Neural cell (in vitro differentiated cells): ENCODE measurements around the gene MACROH2A2. TPM values are rescaled to one million over a fixed set of nuclear protein-coding genes. Genes with fewer than 3 reads are reported as not detected.
"Not testable (repeated sequence)": the region's sequence is repeated elsewhere in the genome, so short reads cannot be mapped to it uniquely, and the experiment has no call there.

Source experiments
- H2AFZ ChIP-seq: fragments of 200-600, 300-800 bp; sonication (generic), shearing (Covaris generic); 2 replicates; pipeline ENCODE4 v1.6.0; 2014; ENCODE audit warnings: low read depth, mild to moderate bottlenecking, antibody characterized with exemption, low read length, moderate library complexity
- H3F3A ChIP-seq: fragments of 200-600 bp; shearing (Covaris generic); 2 replicates; pipeline ENCODE4 v1.6.1; 2016; ENCODE audit warnings: mild to moderate bottlenecking, moderate library complexity, mixed read lengths, antibody characterized with exemption, low read length; ENCODE audit not compliant: insufficient read depth, poor library complexity, severe bottlenecking
- H3K27ac ChIP-seq: fragments of 200-600, 300-800 bp; sonication (generic), shearing (Covaris generic); 2 replicates; pipeline ENCODE4 v1.5.1; 2014; ENCODE audit warnings: mild to moderate bottlenecking, low read length, moderate library complexity
- H3K27me3 ChIP-seq: fragments of 300-800, 200-600 bp; sonication (generic), shearing (Covaris generic); 2 replicates; pipeline ENCODE4 v1.6.0; 2014; ENCODE audit warnings: mild to moderate bottlenecking, low read depth, low read length, moderate library complexity; ENCODE audit not compliant: insufficient read depth
- H3K36me3 ChIP-seq: fragments of 300-800, 200-600 bp; sonication (generic), shearing (Covaris generic); 2 replicates; pipeline ENCODE4 v1.5.1; 2014; ENCODE audit warnings: mild to moderate bottlenecking, antibody characterized with exemption, low read length, moderate library complexity; ENCODE audit not compliant: insufficient read depth
- H3K4me2 ChIP-seq: fragments of 300-800, 200-600 bp; sonication (generic), shearing (Covaris generic); 2 replicates; pipeline ENCODE4 v1.6.0; 2014; ENCODE audit warnings: mild to moderate bottlenecking, low read length
- H3K4me3 ChIP-seq: fragments of 300-800, 200-600 bp; sonication (generic), shearing (Covaris generic); 2 replicates; pipeline ENCODE4 v1.5.1; 2014; ENCODE audit warnings: mild to moderate bottlenecking, low read length, moderate library complexity
- H3K79me2 ChIP-seq: fragments of 200-600 bp; shearing (Covaris generic); replicated peaks from 2 replicates; pipeline ENCODE4 v1.6.0; 2014; ENCODE audit warnings: mild to moderate bottlenecking, low read length, moderate library complexity; ENCODE audit not compliant: insufficient read depth
- H3K9ac ChIP-seq: fragments of 300-800, 200-600 bp; sonication (generic), shearing (Covaris generic); 2 replicates; pipeline ENCODE4 v1.6.1; 2016; ENCODE audit warnings: mild to moderate bottlenecking, low read length, mixed read lengths
- H3K9me2 ChIP-seq: fragments of 200-600 bp; shearing (Covaris generic); 2 replicates; pipeline ENCODE4 v1.6.1; 2016; ENCODE audit warnings: mild to moderate bottlenecking, low read length, mixed read lengths; ENCODE audit not compliant: insufficient read depth
- H3K9me3 ChIP-seq: fragments of 200-600, 300-800 bp; sonication (generic), shearing (Covaris generic); 2 replicates; pipeline ENCODE4 v1.6.1; 2016; ENCODE audit warnings: mild to moderate bottlenecking, mixed run types, low read length, moderate library complexity, mixed read lengths
- H4K20me1 ChIP-seq: fragments of 200-600 bp; shearing (Covaris generic); 2 replicates; pipeline ENCODE4 v1.6.1; 2016; ENCODE audit warnings: mild to moderate bottlenecking, mixed run types; ENCODE audit not compliant: insufficient read depth
- CTCF ChIP-seq: fragments of 450-650 bp; IDR thresholded peaks from 2 replicates; pipeline ENCODE4 v1.5.1; 2014; ENCODE audit warnings: antibody characterized with exemption, mild to moderate bottlenecking, moderate library complexity; ENCODE audit not compliant: poor library complexity, severe bottlenecking
- EP300 ChIP-seq: fragments of 450-650 bp; conservative IDR thresholded peaks from 2 replicates; pipeline ENCODE4 v1.6.1; 2014; ENCODE audit warnings: antibody characterized with exemption, mild to moderate bottlenecking, moderate library complexity; ENCODE audit not compliant: poor library complexity, severe bottlenecking
- EZH2 ChIP-seq: fragments of 200-600, 300-800 bp; shearing (Covaris generic), sonication (generic); IDR thresholded peaks from 2 replicates; pipeline ENCODE4 v1.6.1; 2014; ENCODE audit warnings: antibody characterized with exemption, low read length, borderline replicate concordance, mild to moderate bottlenecking; ENCODE audit not compliant: insufficient read depth, poor library complexity, severe bottlenecking
- MXI1 ChIP-seq: fragments of 450-650 bp; conservative IDR thresholded peaks from 2 replicates; pipeline ENCODE4 v1.6.1; 2014; ENCODE audit warnings: antibody characterized with exemption, mild to moderate bottlenecking; ENCODE audit not compliant: poor library complexity, severe bottlenecking
- POLR2AphosphoS5 ChIP-seq: IDR thresholded peaks from 2 replicates; pipeline ENCODE4 v1.6.1; 2012
- RAD21 ChIP-seq: fragments of 450-650 bp; conservative IDR thresholded peaks from 2 replicates; pipeline ENCODE4 v1.6.1; 2014; ENCODE audit warnings: antibody characterized with exemption, mild to moderate bottlenecking, moderate library complexity
- REST ChIP-seq: IDR thresholded peaks from 2 replicates; pipeline ENCODE4 v1.6.1; 2012; ENCODE audit warnings: borderline replicate concordance
- SMC3 ChIP-seq: fragments of 450-650 bp; conservative IDR thresholded peaks from 2 replicates; pipeline ENCODE4 v1.6.1; 2014; ENCODE audit warnings: antibody characterized with exemption, mild to moderate bottlenecking, moderate library complexity; ENCODE audit not compliant: poor library complexity
- TAF1 ChIP-seq: IDR thresholded peaks from 2 replicates; pipeline ENCODE4 v1.6.1; 2012; ENCODE audit warnings: low read depth
- polyA plus RNA-seq: library from polyadenylated mRNA; depleted of rRNA; stranded (reverse); fragments of >200 nt; gene quantifications from 2 replicates; pipeline ENCODE4 v1.2.3, GENCODE V29; 2014

The MACROH2A2 gene
- polyA plus RNA-seq, 1 donor from 2014 or later = 173 TPM

- Histone ChIP-seq H2AFZ (no peak overlapping the region), H3K9me3 (no peaks in the 10 kb centered on the region), H3K27me3 (no peaks in the 10 kb centered on the region), H3K9me2 (no peaks in the 10 kb centered on the region), H3K4me2 (no peak overlapping the region), H4K20me1 (no peaks in the 10 kb centered on the region), H3K27ac (no peak overlapping the region), H3K36me3 (peaks cover 10% of the 10 kb centered on the region), H3F3A (no peaks in the 10 kb centered on the region), H3K79me2 (no peaks in the 10 kb centered on the region), H3K4me3 (no peak overlapping the region), H3K9ac (no peak overlapping the region)
- no peak for TF ChIP-seq EP300
- no peak for TF ChIP-seq SMC3
- TF ChIP-seq CTCF = no peak
These were observed 26.3 kb downstream of the MACROH2A2 start for GRCh38 chr10:70078937-70079336.

- not testable (repeated sequence) for H3K9me3 ChIP-seq, H3K9ac ChIP-seq, H3K4me2 ChIP-seq, H3K27ac ChIP-seq, H2AFZ ChIP-seq, H3F3A ChIP-seq, H3K9me2 ChIP-seq, H3K27me3 ChIP-seq, H3K4me3 ChIP-seq, H3K36me3 ChIP-seq, H3K79me2 ChIP-seq, H4K20me1 ChIP-seq
These were observed 28.1 kb downstream of the MACROH2A2 start for GRCh38 chr10:70080789-70081188.

DNA sequence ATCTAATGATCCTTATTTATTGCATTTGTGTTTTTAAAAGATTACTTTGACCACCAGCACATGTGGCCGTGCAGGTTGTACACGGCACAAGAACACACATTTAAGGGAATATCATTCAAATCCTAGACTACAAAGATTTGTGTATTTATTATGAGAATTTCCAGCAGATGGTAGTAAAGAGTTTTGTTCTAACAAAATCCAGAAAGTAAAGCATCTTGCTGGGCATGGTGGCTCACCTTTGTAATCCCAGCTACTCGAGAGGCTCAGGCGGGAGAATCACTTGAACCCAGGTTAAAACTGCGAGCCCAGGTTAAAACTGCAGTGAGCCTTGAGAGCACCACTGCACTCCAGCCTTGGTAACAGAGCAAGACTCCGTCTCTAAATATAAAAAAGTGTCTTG, 31.5 kb downstream of the MACROH2A2 start:
- H2AFZ ChIP-seq = no peak overlapping the region
- no peaks in the 10 kb centered on the region for H3F3A ChIP-seq
- H3K4me3 ChIP-seq = no peak overlapping the region
- TF ChIP-seq EP300 = no peak
- TF ChIP-seq RAD21 = no peak
- no peak for TF ChIP-seq SMC3
- TF ChIP-seq TAF1 = no peak
- no peak for TF ChIP-seq EZH2
- TF ChIP-seq MXI1 = no peak
- TF ChIP-seq POLR2AphosphoS5 = no peak
- no peak for TF ChIP-seq CTCF
- no peak for TF ChIP-seq REST
- no peaks in the 10 kb centered on the region for H3K9me3 ChIP-seq
- no peaks in the 10 kb centered on the region for H3K79me2 ChIP-seq
- no peak overlapping the region for H3K27ac ChIP-seq
- H3K27me3 ChIP-seq = no peaks in the 10 kb centered on the region
- no peak overlapping the region for H3K4me2 ChIP-seq
- H4K20me1 ChIP-seq = no peaks in the 10 kb centered on the region
- H3K36me3 ChIP-seq = no peaks in the 10 kb centered on the region
- no peaks in the 10 kb centered on the region for H3K9me2 ChIP-seq
- no peak overlapping the region for H3K9ac ChIP-seq
